GM19193 (cell line): ENCODE results near the gene MRPL20.

Source experiments
- POLR2A ChIP-seq: IDR thresholded peaks from 4 replicates; pipeline ENCODE4 v1.6.1; 2011; ENCODE audit not compliant: insufficient read depth, insufficient read length; ENCODE audit errors: extremely low read depth

Gene MRPL20

GRCh38 chr1:1437033-1437903 lies 30.2 kb upstream of the MRPL20 start:
- TF ChIP-seq POLR2A: no peak

GRCh38 chr1:1436630-1437032 lies 29.5 kb upstream of the MRPL20 start:
- no peak for TF ChIP-seq POLR2A

DNA sequence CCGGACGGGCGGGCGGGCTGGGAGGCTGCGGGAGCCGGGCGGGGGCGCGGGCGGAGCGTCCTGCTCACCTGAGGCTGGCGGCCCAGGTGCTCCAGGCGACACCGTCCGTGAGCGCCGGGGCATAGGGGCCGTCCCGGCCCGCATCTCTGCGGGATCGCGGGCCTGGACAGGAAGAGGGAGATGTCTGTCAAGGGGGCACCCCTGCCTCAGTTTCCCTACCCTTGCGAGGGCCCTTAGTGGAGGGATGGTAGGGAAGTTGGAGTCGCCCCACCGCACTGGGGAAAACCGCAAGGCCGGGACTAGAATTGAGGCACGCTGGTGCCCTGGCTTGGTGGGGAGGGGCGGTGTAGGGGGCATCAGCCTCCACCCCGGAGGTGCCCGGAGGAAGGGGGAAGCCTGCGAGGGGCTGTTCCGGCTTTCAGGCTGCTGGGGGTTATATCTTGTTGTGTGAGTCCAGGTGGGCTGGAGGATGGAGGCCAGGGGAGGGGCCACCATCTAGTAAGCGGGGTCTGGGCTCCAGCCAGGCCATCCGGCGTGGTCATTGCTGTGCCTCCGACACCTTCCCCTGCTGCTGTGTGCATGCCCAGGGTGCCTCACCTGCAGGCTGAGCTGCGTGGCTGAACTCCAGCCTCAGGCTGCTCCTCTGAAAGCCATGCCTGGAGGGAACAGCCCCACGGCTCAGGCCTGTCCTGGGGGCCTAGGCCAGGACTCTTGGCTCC lies 29.0 kb upstream of the MRPL20 start:
- TF ChIP-seq POLR2A: no peak

DNA sequence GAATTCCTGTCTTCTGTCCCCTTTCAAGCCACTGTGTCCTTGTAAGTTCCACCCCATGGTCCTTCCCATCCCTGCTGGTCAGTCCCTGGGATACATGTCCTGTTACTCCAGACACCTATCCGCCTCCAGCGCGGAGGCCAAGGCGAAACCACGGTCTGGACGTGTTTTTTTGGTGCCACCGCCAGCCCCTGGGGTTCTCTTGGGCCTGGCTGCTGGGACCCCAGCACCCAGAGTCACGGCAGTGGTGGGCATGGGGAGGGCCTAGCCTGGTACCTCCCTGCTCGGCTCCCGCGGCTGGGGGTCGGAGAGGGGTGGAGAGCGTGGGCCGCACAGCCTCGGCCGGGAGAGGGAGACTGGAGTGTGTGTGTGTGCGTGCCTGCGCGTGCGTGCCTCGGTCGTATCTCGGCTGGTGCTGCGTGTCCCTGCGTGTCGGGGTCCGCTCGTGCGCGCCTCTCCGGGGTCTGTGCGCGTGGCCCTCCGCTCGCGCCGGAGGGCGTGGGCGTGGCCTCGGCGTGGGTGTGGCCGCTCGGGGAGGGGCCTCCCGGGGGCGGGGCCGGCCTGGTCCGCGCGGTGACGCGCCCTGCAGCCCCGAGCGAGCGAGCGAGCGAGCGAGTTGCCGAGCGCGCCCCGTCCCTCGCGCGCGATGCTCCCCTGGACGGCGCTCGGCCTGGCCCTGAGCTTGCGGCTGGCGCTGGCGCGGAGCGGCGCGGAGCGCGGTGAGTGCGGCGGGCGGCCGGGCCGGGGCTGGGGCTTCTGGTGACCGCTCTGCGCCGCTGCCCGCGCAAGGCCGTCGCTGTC lies 28.2 kb upstream of the MRPL20 start, which contains the start of gene VWA1:
Gene VWA1, plus strand, starts transcription at position 585 of the 798 bp plus-strand sequence. Its CDS starts 59 bp downstream, at position 644.
- no peak for TF ChIP-seq POLR2A

GRCh38 chr1:1434824-1435105 lies 27.7 kb upstream of the MRPL20 start:
- no peak for TF ChIP-seq POLR2A

- no peak for TF ChIP-seq POLR2A
These were observed 27.2 kb upstream of the MRPL20 start for GRCh38 chr1:1434131-1434823.

DNA sequence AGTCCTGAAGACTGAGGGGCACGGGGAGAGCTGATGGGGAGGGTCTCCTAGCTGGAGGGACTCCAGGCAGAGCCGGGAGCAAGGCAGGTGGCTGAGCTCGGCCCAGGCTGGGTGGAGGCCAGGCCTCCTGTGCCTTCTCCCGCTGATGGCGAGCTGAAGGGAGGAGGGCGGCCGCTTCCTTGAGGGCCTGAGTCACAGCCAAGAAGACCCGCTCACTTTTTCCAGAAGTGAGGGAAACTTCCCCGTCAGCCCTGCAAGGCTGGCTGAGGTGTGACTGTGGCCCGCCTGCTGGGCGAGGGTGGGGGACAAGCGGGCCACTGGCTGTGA lies 26.7 kb upstream of the MRPL20 start:
- no peak for TF ChIP-seq POLR2A

GRCh38 chr1:1432951-1433803 lies 26.1 kb upstream of the MRPL20 start:
- no peak for TF ChIP-seq POLR2A

DNA sequence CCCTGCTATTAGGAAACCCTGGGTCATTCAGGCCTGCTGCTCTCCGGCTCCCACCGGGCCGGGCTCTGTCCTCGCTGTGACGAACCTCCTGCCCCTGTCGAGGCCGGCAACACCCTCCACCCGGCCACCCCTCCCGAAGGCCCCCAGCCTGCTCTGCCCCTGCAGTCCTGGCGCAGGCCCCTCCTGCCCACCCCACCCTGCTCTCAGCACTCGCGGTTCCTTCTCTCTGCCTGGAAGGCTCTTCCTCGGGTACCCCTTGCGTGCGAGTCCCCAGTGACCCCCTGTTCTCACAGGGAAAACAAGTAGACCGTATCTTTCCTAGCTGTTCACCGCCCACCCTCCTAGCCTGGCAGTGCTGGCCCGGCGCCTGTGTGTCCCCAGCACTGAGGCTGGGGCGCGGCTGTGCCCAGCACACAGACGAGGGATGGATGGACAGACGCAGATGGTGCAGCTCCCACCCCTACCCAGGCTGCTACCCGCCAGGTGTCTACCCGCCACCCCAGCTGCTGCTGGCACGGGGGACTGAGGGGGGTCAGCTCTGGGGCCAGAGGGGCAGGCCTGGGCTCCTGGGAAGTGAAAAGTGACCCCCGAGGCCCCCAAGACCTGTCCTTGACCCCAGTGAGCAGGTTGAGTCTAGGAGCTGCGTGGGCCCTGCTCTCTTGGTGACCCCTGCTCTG lies 25.3 kb upstream of the MRPL20 start:
- no peak for TF ChIP-seq POLR2A

- no peak for TF ChIP-seq POLR2A
These were observed 24.8 kb upstream of the MRPL20 start for GRCh38 chr1:1431845-1432273.

- no peak for TF ChIP-seq POLR2A
These were observed 24.1 kb upstream of the MRPL20 start for GRCh38 chr1:1430992-1431844.

GRCh38 chr1:1430114-1430982 lies 23.3 kb upstream of the MRPL20 start:
- TF ChIP-seq POLR2A: no peak
